GM18511 (cell line): Measurements from ENCODE around the gene GGNBP2.

ENCODE experiments used
- ATAC-seq: cut with Tn5 transposase; IDR thresholded peaks from one replicate; pipeline ENCODE4 v1.9.1; 2021; ENCODE audit warnings: mild to moderate bottlenecking, moderate library complexity; ENCODE audit not compliant: unreplicated experiment

Gene GGNBP2

GRCh38 chr17:36512641-36513040 lies 32.1 kb upstream of the GGNBP2 start:
- ATAC-seq, result no peak

GRCh38 chr17:36514856-36515255 lies 29.9 kb upstream of the GGNBP2 start:
- no peak for ATAC-seq

- ATAC-seq, result no peak
Observed at GRCh38 chr17:36515837-36516236, 28.9 kb upstream of the GGNBP2 start.

- no peak for ATAC-seq
Observed at GRCh38 chr17:36523113-36523512, 21.6 kb upstream of the GGNBP2 start.

GRCh38 chr17:36524428-36524876 lies 20.3 kb upstream of the GGNBP2 start:
- no peak for ATAC-seq

GRCh38 chr17:36525113-36525512 lies 19.6 kb upstream of the GGNBP2 start:
- no peak for ATAC-seq

GRCh38 chr17:36525888-36526287 lies 18.8 kb upstream of the GGNBP2 start:
- ATAC-seq, result no peak

- ATAC-seq, result no peak
Observed at GRCh38 chr17:36527621-36528250, 17.0 kb upstream of the GGNBP2 start.

- ATAC-seq, result no peak
Observed at GRCh38 chr17:36529121-36529520, 15.6 kb upstream of the GGNBP2 start.

- no peak for ATAC-seq
Observed at GRCh38 chr17:36532435-36532975, 12.2 kb upstream of the GGNBP2 start.

GRCh38 chr17:36533935-36534839 lies 10.5 kb upstream of the GGNBP2 start:
- ATAC-seq, result peak; percentile 38

- peak; percentile 78 for ATAC-seq
Observed at GRCh38 chr17:36534840-36535668, 9.7 kb upstream of the GGNBP2 start, which contains the start of the genes MYO19 and PIGW. MYO19 (minus strand) TSS chr17:36534868; CDS start chr17:36532538, 2,330 bp downstream. PIGW (plus strand) TSS chr17:36534987; CDS start chr17:36537102, 2,115 bp downstream.

- ATAC-seq, result no peak
Observed at GRCh38 chr17:36535669-36536081, 9.0 kb upstream of the GGNBP2 start.

GRCh38 chr17:36540696-36541095 lies 4.0 kb upstream of the GGNBP2 start:
- ATAC-seq, result no peak

GRCh38 chr17:36542755-36543154 lies 2.0 kb upstream of the GGNBP2 start:
- ATAC-seq, result no peak

GRCh38 chr17:36544044-36544306 lies 744 bp upstream of the GGNBP2 start:
- ATAC-seq, result no peak

- ATAC-seq, result peak; percentile 37
Observed at GRCh38 chr17:36545077-36545464, 352 bp downstream of the GGNBP2 start.

GRCh38 chr17:36545465-36546417 lies 1.0 kb downstream of the GGNBP2 start:
- ATAC-seq, result peak; percentile 79

- ATAC-seq, result no peak
Observed at GRCh38 chr17:36546418-36547093, 1.8 kb downstream of the GGNBP2 start.
